Activated CD8-positive, alpha-beta memory T cell treated with anti-CD3 and anti-CD28 coated beads, Interleukin-2, amount 50 U/mL, for 1 hour (primary cell): ENCODE results near the gene SPATS1.

ENCODE experiments used
- DNase-seq: peaks from one replicate; pipeline ENCODE4 v3.0.0-alpha.2; 2020; ENCODE audit errors: extremely low read depth

Gene SPATS1

GRCh38 chr6:44387346-44388134 is 45.1 kb downstream of the SPATS1 start, which contains the start of gene CDC5L:
CDC5L (plus strand) TSS chr6:44387706; CDS start chr6:44387824, 118 bp downstream.
- peak; percentile 89 for DNase-seq

- DNase-seq, result no peak
Observed at GRCh38 chr6:44388135-44388487, 45.7 kb downstream of the SPATS1 start.

- no peak for DNase-seq
Observed at GRCh38 chr6:44388887-44389286, 46.4 kb downstream of the SPATS1 start.

GRCh38 chr6:44390158-44390683 is 47.8 kb downstream of the SPATS1 start:
- DNase-seq, result no peak
